Measurements from ENCODE around the gene REEP6.

DNA sequence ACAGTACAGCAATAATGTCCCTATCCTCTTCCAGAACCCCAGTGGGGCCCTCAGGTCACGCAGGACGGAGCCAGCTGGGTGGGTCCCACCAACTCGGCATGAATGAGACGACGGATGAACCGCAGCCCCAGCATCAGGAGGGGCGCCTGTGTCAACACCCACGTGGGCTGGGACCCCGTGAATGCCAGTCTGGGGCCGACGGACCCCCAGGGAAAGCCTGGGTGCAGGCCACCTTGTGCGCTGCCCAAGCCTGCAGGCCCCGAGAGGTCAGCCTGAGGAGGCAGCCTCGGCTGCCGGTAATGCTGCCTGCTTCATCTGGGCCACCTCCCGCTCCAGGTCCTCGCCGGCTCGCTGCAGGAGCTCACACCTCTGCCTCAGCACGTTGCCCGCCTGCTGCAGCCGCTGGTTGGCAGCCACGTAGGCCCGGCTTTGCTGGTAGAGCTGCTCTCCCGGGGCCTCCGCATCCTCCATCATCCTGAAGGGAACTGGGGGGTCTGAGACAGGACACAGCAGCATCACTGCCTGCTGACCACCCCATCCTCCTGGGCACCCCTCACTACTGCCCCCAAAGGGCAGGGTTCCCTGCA is 16.1 kb upstream of the REEP6 start:
- TF ChIP-seq, protein P1, sequence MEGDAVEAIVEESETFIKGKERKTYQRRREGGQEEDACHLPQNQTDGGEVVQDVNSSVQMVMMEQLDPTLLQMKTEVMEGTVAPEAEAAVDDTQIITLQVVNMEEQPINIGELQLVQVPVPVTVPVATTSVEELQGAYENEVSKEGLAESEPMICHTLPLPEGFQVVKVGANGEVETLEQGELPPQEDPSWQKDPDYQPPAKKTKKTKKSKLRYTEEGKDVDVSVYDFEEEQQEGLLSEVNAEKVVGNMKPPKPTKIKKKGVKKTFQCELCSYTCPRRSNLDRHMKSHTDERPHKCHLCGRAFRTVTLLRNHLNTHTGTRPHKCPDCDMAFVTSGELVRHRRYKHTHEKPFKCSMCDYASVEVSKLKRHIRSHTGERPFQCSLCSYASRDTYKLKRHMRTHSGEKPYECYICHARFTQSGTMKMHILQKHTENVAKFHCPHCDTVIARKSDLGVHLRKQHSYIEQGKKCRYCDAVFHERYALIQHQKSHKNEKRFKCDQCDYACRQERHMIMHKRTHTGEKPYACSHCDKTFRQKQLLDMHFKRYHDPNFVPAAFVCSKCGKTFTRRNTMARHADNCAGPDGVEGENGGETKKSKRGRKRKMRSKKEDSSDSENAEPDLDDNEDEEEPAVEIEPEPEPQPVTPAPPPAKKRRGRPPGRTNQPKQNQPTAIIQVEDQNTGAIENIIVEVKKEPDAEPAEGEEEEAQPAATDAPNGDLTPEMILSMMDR (IDR thresholded peaks at IDR 0.05): no peak
- TF ChIP-seq, protein P2, sequence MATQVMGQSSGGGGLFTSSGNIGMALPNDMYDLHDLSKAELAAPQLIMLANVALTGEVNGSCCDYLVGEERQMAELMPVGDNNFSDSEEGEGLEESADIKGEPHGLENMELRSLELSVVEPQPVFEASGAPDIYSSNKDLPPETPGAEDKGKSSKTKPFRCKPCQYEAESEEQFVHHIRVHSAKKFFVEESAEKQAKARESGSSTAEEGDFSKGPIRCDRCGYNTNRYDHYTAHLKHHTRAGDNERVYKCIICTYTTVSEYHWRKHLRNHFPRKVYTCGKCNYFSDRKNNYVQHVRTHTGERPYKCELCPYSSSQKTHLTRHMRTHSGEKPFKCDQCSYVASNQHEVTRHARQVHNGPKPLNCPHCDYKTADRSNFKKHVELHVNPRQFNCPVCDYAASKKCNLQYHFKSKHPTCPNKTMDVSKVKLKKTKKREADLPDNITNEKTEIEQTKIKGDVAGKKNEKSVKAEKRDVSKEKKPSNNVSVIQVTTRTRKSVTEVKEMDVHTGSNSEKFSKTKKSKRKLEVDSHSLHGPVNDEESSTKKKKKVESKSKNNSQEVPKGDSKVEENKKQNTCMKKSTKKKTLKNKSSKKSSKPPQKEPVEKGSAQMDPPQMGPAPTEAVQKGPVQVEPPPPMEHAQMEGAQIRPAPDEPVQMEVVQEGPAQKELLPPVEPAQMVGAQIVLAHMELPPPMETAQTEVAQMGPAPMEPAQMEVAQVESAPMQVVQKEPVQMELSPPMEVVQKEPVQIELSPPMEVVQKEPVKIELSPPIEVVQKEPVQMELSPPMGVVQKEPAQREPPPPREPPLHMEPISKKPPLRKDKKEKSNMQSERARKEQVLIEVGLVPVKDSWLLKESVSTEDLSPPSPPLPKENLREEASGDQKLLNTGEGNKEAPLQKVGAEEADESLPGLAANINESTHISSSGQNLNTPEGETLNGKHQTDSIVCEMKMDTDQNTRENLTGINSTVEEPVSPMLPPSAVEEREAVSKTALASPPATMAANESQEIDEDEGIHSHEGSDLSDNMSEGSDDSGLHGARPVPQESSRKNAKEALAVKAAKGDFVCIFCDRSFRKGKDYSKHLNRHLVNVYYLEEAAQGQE (IDR thresholded peaks at IDR 0.05; ENCODE audit: low read depth, low read length): no peak
- TF ChIP-seq, protein P3, sequence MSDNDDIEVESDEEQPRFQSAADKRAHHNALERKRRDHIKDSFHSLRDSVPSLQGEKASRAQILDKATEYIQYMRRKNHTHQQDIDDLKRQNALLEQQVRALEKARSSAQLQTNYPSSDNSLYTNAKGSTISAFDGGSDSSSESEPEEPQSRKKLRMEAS (IDR thresholded peaks at IDR 0.05; ENCODE audit: low read depth): no peak
- TF ChIP-seq SMC3 (IDR thresholded peaks at IDR 0.05; ENCODE audit: low read depth, low read length) (no peak), EP300 (IDR thresholded peaks at IDR 0.05; ENCODE audit: borderline replicate concordance in 1 of 2, low read depth in 1 of 2, low read length in 1 of 2) (no peak), SIN3A (IDR thresholded peaks at IDR 0.05; ENCODE audit: borderline replicate concordance, low read depth, low read length) (no peak), RAD21 (IDR thresholded peaks at IDR 0.05; ENCODE audit: low read length) (no peak), YY1 (IDR thresholded peaks at IDR 0.05; ENCODE audit: low read depth) (no peak), GABPA (IDR thresholded peaks at IDR 0.05; ENCODE audit: low read depth) (no peak)
- TF ChIP-seq, protein P4, sequence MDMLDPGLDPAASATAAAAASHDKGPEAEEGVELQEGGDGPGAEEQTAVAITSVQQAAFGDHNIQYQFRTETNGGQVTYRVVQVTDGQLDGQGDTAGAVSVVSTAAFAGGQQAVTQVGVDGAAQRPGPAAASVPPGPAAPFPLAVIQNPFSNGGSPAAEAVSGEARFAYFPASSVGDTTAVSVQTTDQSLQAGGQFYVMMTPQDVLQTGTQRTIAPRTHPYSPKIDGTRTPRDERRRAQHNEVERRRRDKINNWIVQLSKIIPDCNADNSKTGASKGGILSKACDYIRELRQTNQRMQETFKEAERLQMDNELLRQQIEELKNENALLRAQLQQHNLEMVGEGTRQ (IDR thresholded peaks at IDR 0.05; ENCODE audit: borderline replicate concordance, low read depth, low read length): no peak

Data from SK-N-SH (cell line).